CD8-positive, alpha-beta memory T cell (primary cell): ENCODE results near the gene PLEKHA1. TPM values are rescaled to one million over a fixed set of nuclear protein-coding genes. Genes with fewer than 3 reads are reported as not detected.

Experiments
- CTCF ChIA-PET: fragments of 350-600 bp; sonication (Branson Sonifier 250); formaldehyde crosslinking; loops from one replicate; lab custom pipeline; 2021; ENCODE audit warnings: antibody characterized with exemption; lab: Charles Lee
- POLR2A ChIA-PET: fragments of 350-600 bp; sonication (Branson Sonifier 250); formaldehyde crosslinking; loops from one replicate; lab custom pipeline; 2021; ENCODE audit warnings: antibody characterized with exemption; lab: Charles Lee
- DNase-seq, 5 donors: peaks; one replicate each; pipeline versions ENCODE4 v3.0.0 to v3.0.0-alpha.2; 2020 to 2022; ENCODE audit warnings: mixed read lengths in 1 of 5
- H3K27ac ChIP-seq: one replicate; pipeline ENCODE4 v1.7.0; 2013; ENCODE audit warnings: low read depth, mild to moderate bottlenecking, low read length, moderate library complexity
- H3K27me3 ChIP-seq: 2 replicates; pipeline ENCODE4 v1.7.0; 2013; ENCODE audit warnings: low read length, mild to moderate bottlenecking; ENCODE audit not compliant: insufficient read depth, poor library complexity, severe bottlenecking
- H3K36me3 ChIP-seq: 2 replicates; pipeline ENCODE4 v1.7.0; 2013; ENCODE audit warnings: mild to moderate bottlenecking, low read length, moderate library complexity; ENCODE audit not compliant: insufficient read depth
- H3K4me1 ChIP-seq: 2 replicates; pipeline ENCODE4 v1.7.0; 2013; ENCODE audit warnings: mild to moderate bottlenecking, low read length, moderate library complexity; ENCODE audit not compliant: insufficient read depth
- H3K4me3 ChIP-seq: 2 replicates; pipeline ENCODE4 v1.7.0; 2013; ENCODE audit warnings: mild to moderate bottlenecking, low read length
- H3K9me3 ChIP-seq: 2 replicates; pipeline ENCODE4 v1.7.0; 2013; ENCODE audit warnings: mild to moderate bottlenecking, low read length
- H3K27ac Mint-ChIP-seq, 8 donors: one replicate each; pipeline ENCODE4 v1.8.0; 2020 to 2021; ENCODE audit warnings: mixed read lengths in 8 of 8, mild to moderate bottlenecking in 6 of 8, inconsistent platforms in 3 of 8, moderate library complexity in 3 of 8
- H3K27me3 Mint-ChIP-seq, 2 donors: one replicate each; pipeline ENCODE4 v1.8.0; 2020 to 2021; ENCODE audit warnings: mixed read lengths in 2 of 2, mild to moderate bottlenecking in 1 of 2, moderate library complexity in 1 of 2
- H3K36me3 Mint-ChIP-seq, 3 donors: one replicate each; pipeline ENCODE4 v1.8.0; 2020 to 2021; ENCODE audit warnings: mixed read lengths in 3 of 3, inconsistent platforms in 1 of 3, mild to moderate bottlenecking in 1 of 3
- H3K4me1 Mint-ChIP-seq, 3 donors: one replicate each; pipeline ENCODE4 v1.8.0; 2020 to 2021; ENCODE audit warnings: mixed read lengths in 3 of 3, inconsistent platforms in 1 of 3, mild to moderate bottlenecking in 1 of 3
- H3K4me3 Mint-ChIP-seq, 7 donors: one replicate each; pipeline ENCODE4 v1.8.0; 2020 to 2021; ENCODE audit warnings: mixed read lengths in 7 of 7, mild to moderate bottlenecking in 6 of 7, moderate library complexity in 4 of 7, inconsistent platforms in 2 of 7
- H3K9me3 Mint-ChIP-seq, 5 donors: one replicate each; pipeline ENCODE4 v1.8.0; 2020 to 2022; ENCODE audit warnings: mixed read lengths in 5 of 5, mild to moderate bottlenecking in 3 of 5, moderate library complexity in 2 of 5, inconsistent platforms in 1 of 5
- polyA plus RNA-seq: library from polyadenylated mRNA; unstranded; fragments of 300-500 nt; fragmentation: Illumina TruSeq; gene quantifications from one replicate; pipeline ENCODE4 v1.2.3, GENCODE V29; 2021
- total RNA-seq, 2 experiments: library from RNA; stranded (reverse); gene quantifications; one replicate each; pipeline ENCODE4 v1.2.3, GENCODE V29; 2021

Gene PLEKHA1
- total and polyA plus RNA-seq, 3 experiments from 2014 or later = 14.5 to 101 (median 16.8) TPM

- POLR2A ChIA-PET = no interaction called here
- CTCF ChIA-PET = no interaction called here
- H3K4me1 Mint-ChIP-seq = no peaks in the 10 kb centered on the region
These were observed 74.1 kb downstream of the PLEKHA1 start for GRCh38 chr10:122448600-122448999.

DNA sequence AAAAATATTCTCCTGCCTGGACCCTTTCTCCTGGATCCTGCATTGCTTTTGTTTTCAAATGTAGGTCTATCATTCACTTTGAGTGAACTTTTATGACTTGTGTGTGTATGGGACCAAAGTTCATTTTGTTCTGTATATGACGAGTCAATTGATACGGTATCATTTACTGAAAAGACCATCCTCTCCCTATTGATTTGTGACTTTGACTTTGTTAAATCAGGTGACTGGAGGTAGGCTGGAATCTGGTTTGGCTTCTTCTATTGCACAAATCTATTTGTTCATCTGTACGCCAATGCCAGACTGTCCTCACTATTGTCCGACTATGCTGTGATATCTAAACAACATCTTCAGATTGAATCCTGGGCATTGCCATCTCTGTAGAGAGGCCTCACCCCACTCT is 74.6 kb downstream of the PLEKHA1 start:
- Histone ChIP-seq H3K9me3 (no peaks in the 10 kb centered on the region), H3K27ac (no peak overlapping the region), H3K4me3 (no peak overlapping the region), H3K27me3 (no peaks in the 10 kb centered on the region), H3K4me1 (no peaks in the 10 kb centered on the region), H3K36me3 (no peaks in the 10 kb centered on the region)
- Mint-ChIP-seq H3K9me3 (no peaks in the 10 kb centered on the region), H3K4me3 (no peak overlapping the region), H3K36me3 (peaks cover 0 to 10% (median 2%) of the 10 kb centered on the region in 3 donors), H3K4me1 (no peaks in the 10 kb centered on the region), H3K27ac (no peak overlapping the region), H3K27me3 (peaks cover 19 to 39% of the 10 kb centered on the region in 2 donors)
- ChIA-PET CTCF (interaction anchor here (1.4 kb wide), 1 partner anchor 14 kb away, joined by 3 read pairs; no protein-coding TSS in a partner anchor), POLR2A (no interaction called here)
- no peak for DNase-seq

More at GRCh38 chr10:122448600-122448999, 74.1 kb downstream of the PLEKHA1 start:
- no peak for DNase-seq
- Mint-ChIP-seq H3K4me3 (no peak overlapping the region), H3K36me3 (peaks cover 0 to 10% (median 2%) of the 10 kb centered on the region in 3 donors), H3K27ac (peak overlapping the region in 1 of 8 donors; percentile 9), H3K27me3 (peaks cover 19 to 37% of the 10 kb centered on the region in 2 donors), H3K9me3 (no peaks in the 10 kb centered on the region)
- no peaks in the 10 kb centered on the region for H3K9me3 ChIP-seq
- H3K27me3 ChIP-seq = no peaks in the 10 kb centered on the region
- H3K36me3 ChIP-seq = no peaks in the 10 kb centered on the region
- no peaks in the 10 kb centered on the region for H3K4me1 ChIP-seq
- H3K27ac ChIP-seq = no peak overlapping the region
- no peak overlapping the region for H3K4me3 ChIP-seq

DNA sequence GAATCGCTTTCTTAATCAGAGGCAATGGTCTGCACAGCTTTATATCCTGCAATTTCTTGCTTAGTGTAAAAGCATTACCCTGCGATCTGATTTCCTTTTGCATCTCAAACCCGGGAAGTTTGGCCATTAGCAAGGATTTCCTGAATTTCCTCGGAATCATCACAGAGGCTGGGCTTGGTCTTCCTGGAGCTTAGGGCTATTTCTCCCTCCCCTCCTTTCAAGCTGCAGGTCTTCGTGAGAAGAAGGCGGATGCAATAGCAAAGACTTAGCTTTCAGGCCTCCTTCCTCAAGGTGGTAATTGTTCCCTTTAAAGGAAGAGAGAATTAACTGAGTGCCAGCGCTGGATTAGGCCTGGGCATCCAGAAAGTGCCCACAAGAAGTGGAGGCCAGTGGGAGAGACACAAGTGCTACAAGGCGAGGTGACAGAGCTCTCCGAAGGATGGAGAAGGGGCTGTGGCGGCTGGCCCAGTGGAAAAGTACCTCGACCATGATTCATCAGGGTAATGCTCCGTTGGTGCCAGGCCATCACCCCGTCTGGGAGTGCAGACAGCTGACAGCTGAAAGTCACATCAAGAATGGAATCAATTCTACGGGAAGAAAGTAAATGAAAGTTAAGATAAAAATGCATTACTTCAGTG is 76.0 kb downstream of the PLEKHA1 start:
- ChIA-PET POLR2A (no interaction called here), CTCF (interaction anchor here (1.1 to 1.4 kb wide), 2 partner anchors 15 to 115 kb away, joined by 3 read pairs; no protein-coding TSS in a partner anchor)
- Mint-ChIP-seq H3K27ac (peak overlapping the region in 1 of 8 donors; percentile 7), H3K36me3 (peaks cover 0 to 10% (median 2%) of the 10 kb centered on the region in 3 donors), H3K4me1 (no peaks in the 10 kb centered on the region), H3K27me3 (peaks cover 29 to 45% of the 10 kb centered on the region in 2 donors), H3K9me3 (no peaks in the 10 kb centered on the region), H3K4me3 (no peak overlapping the region)
- Histone ChIP-seq H3K36me3 (no peaks in the 10 kb centered on the region), H3K27me3 (no peaks in the 10 kb centered on the region), H3K4me1 (no peaks in the 10 kb centered on the region), H3K27ac (no peak overlapping the region), H3K4me3 (no peak overlapping the region), H3K9me3 (no peaks in the 10 kb centered on the region)
- no peak for DNase-seq

DNA sequence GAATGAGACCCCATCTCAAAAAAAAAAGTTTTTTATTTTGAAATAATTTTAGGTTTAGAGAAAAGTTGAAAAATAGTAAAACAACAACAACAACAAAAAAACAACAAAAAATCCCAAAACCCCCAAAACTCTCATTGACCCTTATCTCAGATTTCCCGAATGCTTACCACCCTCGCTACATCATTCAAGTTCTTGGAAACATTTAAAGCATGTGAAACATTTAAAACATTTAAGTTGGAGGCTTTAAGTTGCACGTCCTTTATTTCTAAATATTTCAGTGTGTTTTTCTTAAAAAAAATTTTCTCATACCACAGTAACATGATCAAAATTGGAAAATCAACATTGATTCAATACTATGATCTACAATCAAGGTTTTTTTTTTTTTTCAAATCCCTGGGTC is 79.6 kb downstream of the PLEKHA1 start:
- H3K27me3 ChIP-seq = peaks cover 15% of the 10 kb centered on the region
- no peak overlapping the region for H3K27ac ChIP-seq
- no peaks in the 10 kb centered on the region for H3K9me3 Mint-ChIP-seq
- H3K4me1 Mint-ChIP-seq = peaks cover 0 to 1% (median 0%) of the 10 kb centered on the region in 3 donors
- H3K4me3 ChIP-seq = no peak overlapping the region
- no peaks in the 10 kb centered on the region for H3K9me3 ChIP-seq
- ChIA-PET POLR2A (no interaction called here), CTCF (no interaction called here)
- H3K36me3 Mint-ChIP-seq = peaks cover 0 to 10% (median 2%) of the 10 kb centered on the region in 3 donors
- H3K27me3 Mint-ChIP-seq = peaks cover 48 to 67% of the 10 kb centered on the region in 2 donors
- no peaks in the 10 kb centered on the region for H3K36me3 ChIP-seq
- no peak for DNase-seq
- no peak overlapping the region for H3K27ac Mint-ChIP-seq
- H3K4me1 ChIP-seq = no peaks in the 10 kb centered on the region
- H3K4me3 Mint-ChIP-seq = no peak overlapping the region

DNA sequence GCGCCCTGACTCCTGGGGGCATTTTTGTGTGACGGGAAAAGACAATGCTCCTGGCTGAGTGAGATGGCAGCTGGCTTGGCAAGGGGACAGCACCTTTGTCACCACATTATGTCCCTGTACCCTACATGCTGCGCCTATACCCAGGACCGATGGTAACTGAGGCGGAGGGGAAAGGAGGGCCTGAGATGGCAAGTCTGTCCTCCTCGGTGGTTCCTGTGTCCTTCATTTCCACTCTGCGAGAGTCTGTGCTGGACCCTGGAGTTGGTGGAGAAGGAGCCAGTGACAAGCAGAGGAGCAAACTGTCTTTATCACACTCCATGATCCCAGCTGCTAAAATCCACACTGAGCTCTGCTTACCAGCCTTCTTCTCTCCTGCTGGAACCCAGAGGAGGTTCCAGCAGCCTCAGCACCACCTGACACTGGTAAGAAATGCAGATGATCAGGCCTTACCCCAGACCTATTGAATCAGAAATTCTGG is 80.1 kb downstream of the PLEKHA1 start, which contains the start of gene ARMS2:
ARMS2 (plus strand) TSS at position 51 of the 478 bp plus-strand sequence; CDS start at position 126, 75 bp downstream.
- ChIA-PET POLR2A (no interaction called here), CTCF (interaction anchor here (0.9 kb wide), 1 partner anchor 111 kb away, joined by 4 read pairs; no protein-coding TSS in a partner anchor)
- no peak within 1 kb of the TSS for H3K27ac Mint-ChIP-seq
- no peaks in the 10 kb centered on the region for H3K36me3 ChIP-seq
- H3K4me1 ChIP-seq = no peaks in the 10 kb centered on the region
- H3K27me3 ChIP-seq = peaks cover 21% of the 10 kb centered on the region
- no peak within 1 kb of the TSS for H3K27ac ChIP-seq
- H3K4me3 ChIP-seq = no peak within 1 kb of the TSS
- peaks cover 0 to 4% (median 2%) of the 10 kb centered on the region in 3 donors for H3K4me1 Mint-ChIP-seq
- no peak within 1 kb of the TSS for H3K4me3 Mint-ChIP-seq
- H3K36me3 Mint-ChIP-seq = peaks cover 0 to 10% (median 2%) of the 10 kb centered on the region in 3 donors
- no peaks in the 10 kb centered on the region for H3K9me3 Mint-ChIP-seq
- DNase-seq = no peak
- peaks cover 52 to 68% of the 10 kb centered on the region in 2 donors for H3K27me3 Mint-ChIP-seq
- no peaks in the 10 kb centered on the region for H3K9me3 ChIP-seq

GRCh38 chr10:122455376-122456079 is 81.0 kb downstream of the PLEKHA1 start:
- no peaks in the 10 kb centered on the region for H3K9me3 ChIP-seq
- DNase-seq = no peak
- no peaks in the 10 kb centered on the region for H3K36me3 ChIP-seq
- H3K27me3 Mint-ChIP-seq = peaks cover 54 to 70% of the 10 kb centered on the region in 2 donors
- POLR2A ChIA-PET = no interaction called here
- H3K4me1 Mint-ChIP-seq = peaks cover under 1 to 10% (median 3%) of the 10 kb centered on the region in 3 donors
- H3K9me3 Mint-ChIP-seq = no peaks in the 10 kb centered on the region
- H3K27ac Mint-ChIP-seq = no peak overlapping the region
- no peak overlapping the region for H3K4me3 Mint-ChIP-seq
- no peak overlapping the region for H3K27ac ChIP-seq
- peaks cover 29% of the 10 kb centered on the region for H3K27me3 ChIP-seq
- H3K4me3 ChIP-seq = no peak overlapping the region
- peaks cover 5% of the 10 kb centered on the region for H3K4me1 ChIP-seq
- CTCF ChIA-PET = interaction anchor here (0.9 kb wide), 1 partner anchor 110 kb away, joined by 4 read pairs; no protein-coding TSS in a partner anchor
- H3K36me3 Mint-ChIP-seq = peaks cover 0 to 10% (median 2%) of the 10 kb centered on the region in 3 donors

DNA sequence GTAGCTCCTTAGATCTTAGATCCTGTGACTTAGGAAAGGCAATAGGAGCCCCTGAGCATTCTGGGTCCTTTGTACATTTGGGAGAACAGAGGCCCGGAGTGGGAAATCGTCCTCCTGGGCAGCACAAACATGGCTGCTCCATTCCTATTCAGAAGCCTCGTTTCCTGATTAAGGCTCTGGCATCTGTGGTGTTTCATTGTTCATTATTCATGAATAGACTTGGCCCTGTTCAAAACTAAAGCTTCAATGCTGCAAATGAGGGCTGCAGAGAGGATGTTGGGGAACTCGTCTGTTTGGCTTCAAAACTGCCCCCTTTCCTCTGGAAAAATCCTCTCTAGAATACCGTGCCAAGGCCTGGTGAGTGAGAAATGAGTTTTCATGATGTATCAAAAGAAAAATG is 83.4 kb downstream of the PLEKHA1 start:
- H3K9me3 ChIP-seq = no peaks in the 10 kb centered on the region
- H3K36me3 ChIP-seq = no peaks in the 10 kb centered on the region
- ChIA-PET POLR2A (no interaction called here), CTCF (interaction anchor here (1.3 kb wide), 1 partner anchor 10 kb away, joined by 3 read pairs; no protein-coding TSS in a partner anchor)
- H3K36me3 Mint-ChIP-seq = peaks cover 0 to under 1% (median 0%) of the 10 kb centered on the region in 3 donors
- no peak overlapping the region for H3K27ac Mint-ChIP-seq
- peaks cover 36% of the 10 kb centered on the region for H3K27me3 ChIP-seq
- no peaks in the 10 kb centered on the region for H3K9me3 Mint-ChIP-seq
- H3K4me3 Mint-ChIP-seq = peak overlapping the region in 1 of 7 donors; percentile 34
- no peak for DNase-seq
- H3K4me3 ChIP-seq = no peak overlapping the region
- no peak overlapping the region for H3K27ac ChIP-seq
- peaks cover 9% of the 10 kb centered on the region for H3K4me1 ChIP-seq
- peaks cover 53 to 65% of the 10 kb centered on the region in 2 donors for H3K27me3 Mint-ChIP-seq
- H3K4me1 Mint-ChIP-seq = peaks cover 12 to 21% (median 12%) of the 10 kb centered on the region in 3 donors
